ENCODE data around the gene SPIRE2. TPM values are rescaled to one million over a fixed set of nuclear protein-coding genes. Genes with fewer than 3 reads are reported as not detected.
A peak's percentile ranks its signal among the peaks of the same experiment; 100 is the strongest.
"Not testable (repeated sequence)": the region's sequence is repeated elsewhere in the genome, so short reads cannot be mapped to it uniquely, and the experiment has no call there.

Gene SPIRE2
- total RNA-seq (1 to 10 TPM in 6 of 9 donors, under 1 TPM in 3; 0.31 to 2.3 (median 1.3) TPM), polyA plus RNA-seq (under 1 TPM; 0.53 to 0.55 TPM)
- long read RNA-seq, donor 1, partial matches to known transcripts: 0 of 1 reads
- long read RNA-seq, donor 1, other reads (novel, unspliced or antisense): 1 of 1 reads
- long read RNA-seq, donor 2: 0 reads
- long read RNA-seq, donor 3, partial matches to known transcripts: 0 of 3 reads
- long read RNA-seq, donor 3, other reads (novel, unspliced or antisense): 0 of 3 reads

- 1 to 6% (median 3%) methylated on average over 3 to 95 of the region's 98 CpGs for WGBS, 4 donors
- H3K4me1 ChIP-seq: peaks cover 0 to 18% (median 11%) of the 10 kb centered on the region in 12 donors
- no peaks in the 10 kb centered on the region for H3K9me3 ChIP-seq
- DNase-seq (peak; percentile 73 to 85 (median 82)), ATAC-seq (peak; percentile 59 to 86 (median 81))
- TF ChIP-seq CTCF (IDR thresholded peaks at IDR 0.05) (no peak), POLR2A (IDR thresholded peaks at IDR 0.05) (no peak)
- intact Hi-C loops (cut with DNase I): no loop called here
- H3K27me3 ChIP-seq: peaks cover 0 to 12% (median 0%) of the 10 kb centered on the region in 9 donors
- H3K27ac ChIP-seq: peak within 1 kb of the TSS; percentile 32 to 97 (median 86)
- H3K36me3 ChIP-seq: no peaks in the 10 kb centered on the region
- peak within 1 kb of the TSS; percentile 34 to 79 (median 59) for H3K4me3 ChIP-seq
Measured at GRCh38 chr16:89828199-89828869, at the start of gene SPIRE2. Gene SPIRE2, plus strand, starts transcription at chr16:89828475. Its CDS starts 76 bp downstream, at chr16:89828551.

GRCh38 chr16:89779231-89779908 lies 48.9 kb upstream of the SPIRE2 start:
- intact Hi-C loops (cut with DNase I): no loop called here
- TF ChIP-seq POLR2A (IDR thresholded peaks at IDR 0.05) (no peak), CTCF (IDR thresholded peaks at IDR 0.05) (no peak)
- Histone ChIP-seq H3K4me1 (no peaks in the 10 kb centered on the region), H3K27ac (no peak overlapping the region), H3K27me3 (no peaks in the 10 kb centered on the region), H3K4me3 (no peak overlapping the region), H3K9me3 (no peaks in the 10 kb centered on the region), H3K36me3 (peaks cover 0 to 14% (median 0%) of the 10 kb centered on the region in 9 donors)
- no peak for DNase-seq
- no peak for ATAC-seq
- whole genome bisulfite sequencing, 4 donors: 90 to 94% (median 93%) methylated on average over 13 of the region's 13 CpGs

- H3K27ac ChIP-seq: no peak overlapping the region
- no peak overlapping the region for H3K4me3 ChIP-seq
- TF ChIP-seq POLR2A (IDR thresholded peaks at IDR 0.05): no peak
- TF ChIP-seq CTCF (IDR thresholded peaks at IDR 0.05): no peak
- intact Hi-C loops (cut with DNase I): no loop called here
- no peak for DNase-seq
- no peak for ATAC-seq
- no peaks in the 10 kb centered on the region for H3K4me1 ChIP-seq
- WGBS, 4 donors: 94 to 98% (median 95%) methylated on average over 6 of the region's 6 CpGs
- H3K36me3 ChIP-seq: peaks cover 0 to 14% (median 0%) of the 10 kb centered on the region in 9 donors
- no peaks in the 10 kb centered on the region for H3K9me3 ChIP-seq
- H3K27me3 ChIP-seq: no peaks in the 10 kb centered on the region
Measured at GRCh38 chr16:89779909-89780305, 48.4 kb upstream of the SPIRE2 start.

GRCh38 chr16:89782489-89782888 lies 45.8 kb upstream of the SPIRE2 start:
- 94 to 96% (median 96%) methylated on average over 6 of the region's 6 CpGs for WGBS, 4 donors
- H3K27me3 ChIP-seq: no peaks in the 10 kb centered on the region

GRCh38 chr16:89783952-89784351 lies 44.3 kb upstream of the SPIRE2 start:
- H3K4me3 ChIP-seq; H3K9me3 ChIP-seq; H3K4me1 ChIP-seq; H3K27me3 ChIP-seq; H3K36me3 ChIP-seq; intact Hi-C loops (cut with DNase I); ATAC-seq; DNase-seq; H3K27ac ChIP-seq: not testable (repeated sequence)
- WGBS, 4 donors: 96 to 98% (median 96%) methylated on average over 6 of the region's 6 CpGs

More at GRCh38 chr16:89782489-89782888, 45.8 kb upstream of the SPIRE2 start:
- Histone ChIP-seq H3K4me3 (no peak overlapping the region), H3K36me3 (peaks cover 0 to 12% (median 0%) of the 10 kb centered on the region in 9 donors), H3K9me3 (no peaks in the 10 kb centered on the region), H3K4me1 (no peaks in the 10 kb centered on the region), H3K27ac (no peak overlapping the region)
- ATAC-seq (no peak), DNase-seq (no peak)
- intact Hi-C loops (cut with DNase I): no loop called here
- TF ChIP-seq POLR2A (IDR thresholded peaks at IDR 0.05): no peak
- TF ChIP-seq CTCF (IDR thresholded peaks at IDR 0.05): no peak
